Stimulated activated CD4-positive, alpha-beta T cell treated with anti-CD3 and anti-CD28 coated beads, Interleukin-12 subunit alpha, Interleukin-12 subunit beta, amount 100 ng/mL, for 24 hours (primary cell): ENCODE results near the gene PACRG.

Experiments
- DNase-seq, 2 experiments: peaks; one replicate each; pipeline ENCODE4 v3.0.0-alpha.2; 2020; ENCODE audit warnings: low read depth in 2 of 2

The PACRG gene

DNA sequence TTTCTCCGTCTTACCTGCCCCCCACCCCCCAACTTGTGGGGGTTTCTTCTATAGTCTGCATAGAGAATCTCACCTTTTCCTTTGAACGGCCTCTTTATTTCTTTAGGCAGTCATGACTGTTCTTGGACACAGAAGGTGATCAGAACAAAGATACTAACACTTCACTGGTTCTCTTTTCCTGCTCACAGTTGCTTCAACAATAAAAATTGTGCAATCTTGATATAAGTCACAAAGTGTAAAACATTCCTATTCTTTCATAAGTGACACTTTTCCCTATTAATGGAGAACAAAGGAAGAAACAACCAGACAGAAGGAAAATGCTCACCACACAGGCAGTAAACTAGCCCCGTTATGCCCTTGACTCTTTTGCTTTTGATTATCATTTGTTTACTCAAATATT, 448.3 kb downstream of the PACRG start:
- DNase-seq, result no peak

DNA sequence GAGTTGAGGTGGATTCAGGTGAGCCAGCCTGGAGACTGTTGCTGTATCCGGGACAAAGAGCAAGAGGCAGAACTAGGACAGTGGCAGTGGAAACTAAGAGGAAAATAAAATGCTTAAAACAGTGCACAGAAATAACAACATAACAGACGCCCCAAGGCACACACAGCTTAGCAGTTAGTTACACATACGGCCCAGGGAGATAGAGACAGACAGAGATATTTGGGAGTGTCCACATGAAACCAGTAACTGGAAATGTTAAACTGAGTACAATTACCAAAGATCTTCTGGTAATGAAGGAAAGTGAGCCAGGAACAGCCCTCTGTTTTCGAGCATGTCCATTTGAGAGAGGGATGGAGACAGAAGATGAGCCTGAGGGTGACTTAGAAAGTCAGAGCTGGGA, 449.2 kb downstream of the PACRG start:
- DNase-seq, result no peak

DNA sequence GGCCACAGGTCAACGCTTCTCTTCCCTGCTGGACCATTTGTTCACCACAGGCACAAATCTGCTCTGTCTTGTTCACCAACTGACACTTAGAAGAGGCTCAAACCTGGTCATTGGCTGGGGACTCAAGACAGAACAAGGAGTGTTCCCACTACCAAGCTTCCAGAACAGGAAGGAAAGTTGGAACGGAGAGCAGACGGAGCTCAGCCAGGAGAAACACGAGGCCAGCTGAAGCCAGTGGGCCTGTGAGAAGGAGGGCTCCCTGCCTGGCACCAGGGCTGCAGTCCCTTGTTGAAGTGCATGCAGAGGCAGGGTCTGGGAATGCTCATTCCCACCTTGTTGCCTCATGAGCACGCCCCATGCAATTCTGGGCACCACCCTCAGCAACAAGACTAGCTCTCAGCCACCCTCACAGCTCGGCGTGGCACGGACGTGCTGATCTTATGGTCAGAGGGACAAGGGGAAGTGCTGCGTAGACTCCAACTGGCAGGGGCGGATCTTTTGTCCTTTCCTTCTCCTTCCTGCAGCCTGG, 450.2 kb downstream of the PACRG start:
- DNase-seq, result no peak

DNA sequence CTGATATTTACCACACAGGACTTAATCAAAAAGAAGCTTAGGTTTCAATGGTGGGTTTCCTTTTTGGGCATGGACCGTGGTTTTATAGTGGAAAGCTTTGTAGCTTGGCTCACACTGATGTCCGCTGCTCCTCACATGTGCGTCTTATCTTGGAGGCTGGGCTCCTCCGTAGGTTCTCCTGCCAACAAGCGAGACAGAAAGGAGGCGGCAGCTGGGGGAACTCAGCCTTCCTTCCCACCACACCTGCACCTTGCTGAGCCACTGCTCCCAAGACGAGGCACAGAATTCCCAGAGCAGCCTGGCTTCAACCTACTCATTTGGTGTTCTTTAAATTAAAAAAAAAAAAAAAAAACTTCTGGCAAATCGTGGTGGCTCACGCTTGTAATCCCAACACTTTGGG, 451.3 kb downstream of the PACRG start:
- DNase-seq, result no peak

DNA sequence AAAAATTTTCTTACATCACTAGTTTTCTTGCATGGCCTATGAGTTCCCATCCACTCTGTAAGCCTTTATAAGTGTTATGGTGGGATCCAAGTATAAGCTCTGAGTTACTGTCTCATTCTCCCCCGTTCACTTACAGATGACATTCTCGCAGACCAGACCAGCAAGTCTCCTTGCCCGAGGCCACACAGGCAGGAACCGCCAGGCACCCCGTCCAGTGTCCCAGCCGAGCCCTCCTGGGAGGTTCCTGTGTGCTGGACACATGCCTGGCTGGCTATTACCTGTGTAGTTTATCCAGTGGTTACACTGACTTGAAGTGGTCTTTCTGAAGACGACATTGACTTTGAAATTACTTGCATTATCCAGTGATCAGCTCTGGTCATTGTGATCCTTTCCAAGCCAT, 451.9 kb downstream of the PACRG start:
- DNase-seq, result no peak

DNA sequence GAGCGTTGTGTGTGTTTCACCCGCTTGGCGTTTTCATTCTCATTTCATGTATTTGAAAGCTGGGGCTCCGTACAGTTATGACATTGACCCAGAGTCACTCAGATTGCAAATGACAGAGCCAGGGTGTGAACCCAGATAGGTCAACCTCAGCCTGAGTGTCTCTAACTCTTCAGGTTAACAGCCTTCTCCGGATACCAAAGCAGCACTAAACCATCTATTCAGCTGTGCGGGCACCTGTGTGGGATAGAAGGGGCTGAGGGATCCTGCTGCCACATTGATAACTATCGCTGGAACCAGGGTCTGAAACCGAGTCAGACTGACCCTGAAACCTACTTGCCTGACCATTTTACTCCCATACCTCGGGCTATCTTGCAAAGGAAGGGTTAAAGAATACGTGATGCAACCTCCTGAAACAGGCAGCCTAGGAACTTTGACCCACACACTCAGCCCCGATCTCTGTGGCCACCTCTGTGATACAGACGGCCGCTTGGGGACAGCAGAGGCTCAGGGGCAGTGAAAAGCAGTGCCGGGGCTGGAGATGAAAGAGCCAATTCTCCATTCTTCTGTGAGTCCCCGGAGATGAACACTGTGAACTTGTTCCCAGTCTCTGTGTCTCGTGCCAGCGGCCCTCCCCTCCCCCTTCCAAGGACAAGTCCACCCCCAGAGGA, 453.2 kb downstream of the PACRG start:
- DNase-seq, result no peak

DNA sequence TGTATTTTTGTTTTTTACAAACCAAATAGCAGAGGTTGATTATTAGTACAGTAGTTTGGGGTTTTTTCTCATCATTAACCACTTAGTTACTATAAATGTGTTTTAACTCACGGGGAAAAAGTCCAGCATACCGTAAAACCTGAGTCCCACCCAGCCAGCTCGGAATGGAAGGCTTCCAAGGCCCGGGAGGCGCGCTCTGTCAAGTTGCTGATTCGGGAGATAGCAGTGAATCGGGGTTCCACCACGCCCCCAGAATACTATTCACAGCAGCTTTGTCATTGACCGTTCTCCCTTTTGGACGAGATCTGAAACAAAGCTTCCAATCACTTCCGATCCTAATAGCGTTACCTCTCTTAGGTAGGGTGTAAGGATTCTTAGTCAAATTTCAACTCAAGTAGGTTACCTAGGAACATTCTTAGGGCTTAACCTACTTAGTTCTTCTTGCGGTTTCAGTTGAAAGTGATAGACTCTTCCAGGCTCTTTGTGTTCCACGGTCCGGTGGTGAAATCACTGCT, 453.9 kb downstream of the PACRG start:
- no peak for DNase-seq

DNA sequence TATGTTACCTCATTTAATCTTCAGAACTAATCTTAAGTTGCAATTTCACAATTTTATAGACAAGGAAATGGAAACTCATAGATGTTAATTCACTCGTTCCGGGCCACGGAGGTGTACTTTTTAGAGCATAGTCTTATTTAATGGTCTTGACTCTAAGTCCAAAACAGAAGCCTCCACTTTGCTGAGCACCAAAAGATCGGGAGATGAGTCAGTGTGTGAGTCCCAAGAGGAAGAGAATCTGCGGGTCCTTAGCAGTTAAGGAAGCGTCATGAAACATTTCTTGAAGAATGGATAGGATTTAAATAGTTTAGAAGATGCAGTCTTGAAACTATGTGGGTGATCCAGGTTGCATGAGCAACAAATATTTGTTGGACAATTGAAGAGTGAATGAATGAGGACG, 454.9 kb downstream of the PACRG start:
- no peak for DNase-seq

DNA sequence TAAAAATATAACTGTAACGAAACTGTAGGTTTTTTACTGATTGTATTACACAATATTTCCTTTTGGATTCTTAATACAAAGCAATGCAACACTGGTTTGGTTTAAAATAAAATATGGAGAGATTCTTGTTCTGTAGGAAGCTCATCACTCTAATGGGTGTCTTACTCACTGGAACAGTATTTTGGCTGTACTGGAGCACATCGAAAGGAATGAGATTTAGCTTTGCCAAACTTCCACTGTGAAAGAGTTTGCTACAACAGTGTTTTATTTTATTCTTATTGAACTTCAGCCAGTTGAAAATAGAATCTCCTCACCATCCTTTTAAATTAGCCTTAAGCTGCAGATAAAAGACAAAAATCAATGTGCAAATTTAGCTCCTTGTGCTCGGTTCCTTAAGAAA, 456.0 kb downstream of the PACRG start:
- no peak for DNase-seq

DNA sequence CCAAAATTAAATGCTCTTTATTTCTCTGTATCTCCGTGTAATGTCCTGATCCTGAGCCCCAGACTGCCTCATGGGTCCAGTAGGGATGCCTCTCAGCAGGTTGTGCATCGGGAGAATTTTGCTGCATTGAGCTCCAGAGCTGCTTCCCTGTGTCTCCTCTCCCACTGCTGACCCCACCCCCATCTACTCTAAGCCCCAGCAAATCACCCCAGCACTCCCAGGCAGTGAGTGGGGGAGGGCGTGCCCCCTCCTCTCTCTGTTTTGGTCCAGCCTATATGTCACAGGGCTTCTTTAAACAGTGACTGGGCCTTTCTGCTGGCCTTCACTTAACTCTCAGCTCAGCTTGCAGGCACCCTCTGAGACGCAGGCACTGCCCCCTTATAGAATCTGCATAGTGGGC, 458.0 kb downstream of the PACRG start:
- DNase-seq, result no peak

DNA sequence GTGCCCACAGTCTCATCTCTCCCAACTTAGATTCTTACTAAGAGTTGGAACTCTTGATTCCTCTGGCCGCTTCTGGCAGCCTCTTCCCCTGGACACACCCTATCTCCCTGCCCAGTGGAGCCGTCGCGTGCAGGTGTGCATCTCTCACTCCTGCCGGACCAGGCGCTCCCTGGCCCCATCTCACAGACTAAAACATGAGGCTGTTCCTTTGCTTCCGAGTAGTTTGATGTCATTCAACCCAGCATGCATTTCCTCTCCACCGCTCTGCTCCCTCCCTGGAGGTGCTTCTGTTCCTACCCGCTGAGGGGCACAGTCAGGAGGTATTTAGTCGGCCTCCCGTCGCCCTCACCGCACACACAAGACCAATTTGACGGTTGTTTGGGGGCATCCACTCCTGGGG, 458.8 kb downstream of the PACRG start:
- no peak for DNase-seq

DNA sequence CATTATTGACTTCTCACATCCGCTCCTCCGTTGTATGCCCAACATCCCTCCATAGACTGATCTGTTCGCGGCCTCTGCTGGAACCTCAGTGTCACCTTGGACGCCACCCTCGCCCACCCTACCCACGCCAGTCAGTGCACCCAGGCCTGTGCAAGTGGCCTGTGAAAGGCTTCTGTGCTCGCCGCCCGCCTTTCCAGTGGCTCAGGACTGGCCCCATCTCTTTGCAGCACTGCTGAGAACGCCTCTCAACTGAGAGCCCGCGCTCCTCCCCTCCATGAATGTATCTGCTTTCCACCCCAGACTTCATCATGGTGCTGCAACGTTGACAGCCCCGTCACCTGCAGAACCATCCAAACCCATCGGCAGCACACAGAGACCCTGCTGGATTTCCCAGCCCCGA, 459.4 kb downstream of the PACRG start:
- no peak for DNase-seq

DNA sequence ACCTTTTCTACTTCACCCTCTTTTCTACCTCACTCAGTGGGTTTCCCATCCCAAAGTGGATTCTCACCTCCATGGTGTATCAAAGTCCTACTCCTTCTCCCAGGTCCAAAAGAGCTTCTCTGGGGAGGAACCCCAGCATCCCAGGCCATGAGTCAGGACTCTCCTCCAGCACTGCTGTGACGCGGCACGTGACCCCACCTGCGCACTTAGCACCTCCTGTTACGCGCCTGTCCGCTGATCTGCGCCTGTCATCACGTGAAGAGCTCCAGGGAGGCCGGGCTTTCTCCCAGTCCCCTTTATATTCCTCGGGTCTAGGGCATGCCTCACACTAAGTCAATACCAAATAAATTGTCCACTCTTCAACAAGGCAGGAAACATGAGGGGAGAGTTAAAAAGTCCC, 459.8 kb downstream of the PACRG start:
- DNase-seq, result no peak

DNA sequence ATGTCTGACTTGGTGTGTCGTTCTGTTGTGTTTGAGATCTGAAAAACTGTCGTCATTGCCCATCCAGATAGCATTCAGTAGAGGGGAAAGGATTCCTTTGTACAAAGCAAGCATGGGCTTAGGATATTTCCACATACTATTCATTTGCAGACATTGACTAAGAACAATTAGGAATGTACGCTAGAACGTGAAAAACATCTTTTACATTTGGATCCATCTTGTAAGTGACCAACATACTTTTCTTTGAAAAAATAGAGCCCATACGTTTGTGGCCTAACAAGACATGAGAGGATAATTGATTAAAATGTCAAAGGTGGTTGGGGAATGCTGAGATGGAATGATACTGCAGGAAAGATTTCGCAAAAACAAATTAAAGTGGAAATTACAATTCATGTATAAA, 461.0 kb downstream of the PACRG start:
- DNase-seq, result no peak

DNA sequence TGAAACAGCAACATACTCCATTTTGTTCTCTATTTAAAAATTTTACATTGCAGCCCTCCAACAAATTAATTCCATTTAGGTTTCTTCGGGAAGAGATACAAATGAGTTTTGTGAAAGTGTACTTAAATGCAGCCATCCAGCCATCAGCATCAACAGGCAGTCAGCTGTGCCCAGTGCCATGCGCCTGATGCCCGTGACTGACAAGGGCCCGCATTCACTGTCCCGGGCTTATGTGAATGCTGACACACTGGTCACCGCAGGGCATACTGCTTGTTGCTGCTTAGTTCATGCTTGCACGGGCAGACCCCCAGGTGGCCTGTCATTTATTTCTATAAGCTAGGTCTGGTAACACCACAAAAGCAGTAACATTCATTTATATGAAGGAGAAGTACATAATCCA, 461.8 kb downstream of the PACRG start:
- no peak for DNase-seq

DNA sequence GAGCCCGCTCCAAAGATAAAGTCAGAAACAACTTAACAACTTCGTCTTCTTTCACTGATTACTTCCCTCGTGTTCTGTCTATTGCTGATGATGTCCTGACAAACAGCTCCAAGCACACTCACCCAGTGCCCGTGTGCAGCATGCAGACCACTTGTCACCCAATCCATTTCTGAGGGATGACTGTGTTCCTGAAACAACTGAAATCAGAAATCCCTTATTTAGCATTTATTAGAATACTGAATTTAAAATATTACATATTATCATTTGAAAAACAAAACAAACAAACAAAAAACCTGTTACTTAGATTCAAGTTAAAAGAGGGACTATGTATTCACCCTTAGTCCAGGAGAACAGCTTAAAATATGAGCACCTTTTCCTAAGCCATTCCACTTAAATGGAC, 463.0 kb downstream of the PACRG start:
- no peak for DNase-seq

DNA sequence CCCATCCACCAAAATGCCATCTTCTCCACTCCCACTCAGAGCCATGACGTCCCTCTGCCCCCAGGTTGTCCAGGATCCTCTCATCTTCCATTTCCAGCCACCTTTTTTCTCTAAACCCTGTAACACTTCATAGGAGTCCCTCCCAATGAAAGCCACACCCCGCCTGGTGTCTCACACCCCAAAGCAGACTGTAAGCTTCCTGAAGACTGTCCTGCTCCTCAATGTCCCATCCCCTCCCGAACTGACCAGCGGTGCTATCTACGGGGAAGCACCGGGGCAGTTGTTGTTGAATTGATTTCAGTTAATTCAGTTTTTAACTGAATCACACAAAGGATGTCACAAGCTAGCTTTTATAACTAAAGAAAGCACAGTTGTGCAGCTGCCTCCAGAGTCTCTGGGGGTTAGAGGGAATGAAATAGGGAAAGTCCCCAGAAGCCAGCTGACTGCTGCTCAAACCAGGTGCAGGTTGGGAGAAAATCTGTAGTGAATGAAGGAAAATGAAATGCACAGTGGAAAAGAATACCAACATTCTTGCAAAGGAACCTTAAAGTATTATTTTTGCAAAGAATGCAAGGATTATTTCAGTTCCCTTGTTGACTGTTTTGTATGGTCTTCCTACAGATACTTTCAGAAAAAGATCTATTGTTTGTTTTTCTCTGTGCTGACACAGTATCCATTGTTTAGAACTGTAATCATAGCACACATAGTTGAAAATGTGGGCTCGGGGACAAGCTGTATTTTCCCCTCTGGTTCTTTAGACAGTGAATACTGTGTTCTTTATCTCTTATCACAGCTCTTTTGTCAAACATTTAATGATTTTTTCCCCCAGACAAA, 464.1 kb downstream of the PACRG start:
- no peak for DNase-seq

DNA sequence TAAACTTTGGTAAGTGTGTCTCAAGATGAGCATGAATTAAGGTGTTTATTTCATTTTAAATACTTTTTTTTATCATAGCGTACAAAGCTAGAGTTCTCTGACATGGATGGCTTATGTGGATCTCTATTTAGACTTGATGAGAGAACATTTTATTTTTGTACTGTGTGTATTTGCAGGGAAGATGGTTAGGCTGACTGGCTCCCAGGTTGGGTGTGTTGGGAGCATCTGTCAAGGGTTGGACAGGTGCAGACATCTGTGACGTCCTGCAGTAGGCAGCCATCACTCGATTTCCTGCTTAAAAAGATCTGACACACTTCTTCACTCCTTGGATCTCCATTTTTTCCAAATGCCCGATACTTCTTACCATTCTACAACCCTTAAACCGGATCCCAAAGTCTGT, 464.8 kb downstream of the PACRG start:
- no peak for DNase-seq

DNA sequence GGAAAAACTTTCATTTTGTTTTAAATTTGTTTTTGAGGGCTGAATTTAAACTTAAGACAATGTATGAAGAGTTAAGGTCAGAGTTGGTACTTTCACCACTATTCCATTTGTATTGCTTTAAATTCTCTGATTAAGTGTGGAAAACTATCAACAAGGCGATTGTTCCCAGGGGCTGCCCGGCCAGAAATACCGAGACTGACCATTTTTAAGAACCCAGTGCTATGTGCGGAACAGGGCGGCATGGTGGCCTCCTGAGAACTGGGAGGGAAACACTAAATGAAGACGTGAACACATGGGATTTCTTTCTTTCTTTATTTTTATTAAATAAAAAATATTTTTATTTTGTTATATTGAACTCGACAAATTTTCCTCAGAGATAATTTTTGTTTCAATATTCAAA, 465.6 kb downstream of the PACRG start:
- no peak for DNase-seq

DNA sequence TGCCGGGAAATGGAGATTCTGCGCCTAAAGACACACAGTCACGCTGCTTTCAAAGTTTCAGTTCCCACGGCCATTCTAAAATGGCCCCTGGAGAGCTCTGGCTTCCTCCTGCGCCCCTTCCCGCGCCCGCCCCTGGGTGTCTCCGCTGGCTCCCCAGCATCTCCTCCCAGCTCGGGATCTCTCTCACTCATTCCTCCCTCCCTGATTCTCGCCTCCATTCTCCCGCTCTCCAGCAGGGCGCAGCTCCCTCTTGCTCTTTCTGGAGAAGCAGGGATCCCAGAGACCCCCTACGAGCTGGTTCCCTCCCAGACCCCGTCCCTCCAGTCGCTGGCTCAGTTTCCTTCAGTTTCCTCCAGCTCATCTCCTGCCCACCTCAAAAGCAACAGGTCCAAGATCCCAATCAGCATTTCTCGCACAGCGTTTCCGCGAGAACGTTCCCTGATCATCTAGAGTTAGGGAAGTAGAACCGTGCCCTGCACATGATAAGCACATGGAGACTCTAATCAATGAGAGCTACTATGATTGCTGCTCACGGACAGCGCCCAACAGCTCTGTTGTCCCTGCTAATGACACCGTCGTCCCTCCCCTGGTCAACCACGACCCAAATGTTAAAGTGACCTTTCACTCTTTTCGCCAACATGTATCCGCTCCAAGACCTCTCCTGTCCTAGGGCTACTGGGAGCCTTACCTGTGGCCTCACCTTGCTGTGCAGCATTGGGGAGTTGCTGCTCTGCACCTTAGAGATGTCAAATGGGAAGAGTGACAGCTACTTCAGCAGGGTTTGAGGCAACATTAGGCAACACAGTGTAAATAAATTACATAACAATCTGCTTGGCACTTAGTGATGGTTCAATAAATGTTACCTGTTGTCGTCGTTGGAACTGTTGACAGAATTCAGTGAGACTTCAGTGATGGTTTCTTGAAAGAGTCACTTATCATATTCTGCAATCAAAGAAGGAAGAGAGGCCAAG, 468.2 kb downstream of the PACRG start:
- DNase-seq, result no peak

DNA sequence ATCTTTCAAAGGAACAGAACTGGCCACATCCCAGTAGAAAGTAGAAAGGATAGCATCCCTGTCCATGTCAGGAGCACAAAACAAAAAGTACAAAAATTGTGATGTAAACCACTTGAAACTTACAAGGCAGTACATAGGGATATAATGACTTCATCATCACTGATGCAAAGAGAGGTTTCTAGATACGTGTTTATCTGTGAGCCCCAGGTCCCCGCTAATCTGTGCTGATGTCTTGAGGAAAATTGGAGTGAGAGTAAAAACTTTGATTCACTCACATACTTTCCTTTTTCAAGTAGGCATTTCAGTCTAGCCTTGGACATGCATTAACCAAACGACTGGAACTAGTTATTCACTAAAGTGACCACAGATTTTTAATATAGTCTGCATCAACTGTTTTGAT, 470.1 kb downstream of the PACRG start:
- DNase-seq, result no peak

DNA sequence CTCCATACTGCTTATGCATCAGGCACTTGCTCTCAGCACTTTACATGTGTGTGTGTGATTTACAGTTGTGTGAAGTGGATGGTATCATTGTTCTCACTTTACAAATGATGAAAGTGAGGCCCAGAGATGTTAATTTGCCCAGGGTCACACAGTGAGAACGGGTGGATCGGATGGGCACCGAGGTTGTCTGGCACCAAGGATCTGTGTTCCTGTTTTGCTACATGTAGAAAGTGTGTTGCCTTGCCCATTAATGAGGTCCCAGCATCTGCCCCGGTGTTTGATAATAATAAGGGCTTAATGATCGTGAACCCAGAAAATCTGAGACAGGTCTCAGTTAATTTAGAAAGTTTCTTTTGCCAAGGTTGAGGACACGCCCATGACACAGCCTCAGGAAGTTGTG, 470.6 kb downstream of the PACRG start:
- no peak for DNase-seq
